ENCODE results near the gene EFCAB12.

Gene EFCAB12

DNA sequence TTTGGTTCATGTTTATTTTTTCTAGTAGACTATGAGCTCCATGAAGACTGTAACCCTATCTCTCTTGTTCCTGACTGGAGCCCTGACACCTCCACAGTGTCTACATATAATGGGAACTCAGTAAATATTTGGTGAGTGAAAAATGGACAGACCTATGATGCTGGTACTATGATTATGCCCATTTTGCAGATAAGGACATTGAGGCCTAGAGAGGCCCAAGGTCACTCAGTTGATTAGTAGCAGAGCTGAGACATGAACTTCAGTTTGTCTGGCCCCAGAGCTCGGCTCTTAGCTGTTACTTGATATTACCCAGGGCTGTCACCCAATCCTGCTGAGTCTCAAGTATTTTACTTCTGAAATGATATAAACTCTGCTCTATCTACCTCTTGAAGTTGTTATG, 5.5 kb downstream of the EFCAB12 start:
- no peak overlapping the region for H3K4me3 ChIP-seq (ENCODE audit: low read depth, low read length)
- TF ChIP-seq, protein P1, sequence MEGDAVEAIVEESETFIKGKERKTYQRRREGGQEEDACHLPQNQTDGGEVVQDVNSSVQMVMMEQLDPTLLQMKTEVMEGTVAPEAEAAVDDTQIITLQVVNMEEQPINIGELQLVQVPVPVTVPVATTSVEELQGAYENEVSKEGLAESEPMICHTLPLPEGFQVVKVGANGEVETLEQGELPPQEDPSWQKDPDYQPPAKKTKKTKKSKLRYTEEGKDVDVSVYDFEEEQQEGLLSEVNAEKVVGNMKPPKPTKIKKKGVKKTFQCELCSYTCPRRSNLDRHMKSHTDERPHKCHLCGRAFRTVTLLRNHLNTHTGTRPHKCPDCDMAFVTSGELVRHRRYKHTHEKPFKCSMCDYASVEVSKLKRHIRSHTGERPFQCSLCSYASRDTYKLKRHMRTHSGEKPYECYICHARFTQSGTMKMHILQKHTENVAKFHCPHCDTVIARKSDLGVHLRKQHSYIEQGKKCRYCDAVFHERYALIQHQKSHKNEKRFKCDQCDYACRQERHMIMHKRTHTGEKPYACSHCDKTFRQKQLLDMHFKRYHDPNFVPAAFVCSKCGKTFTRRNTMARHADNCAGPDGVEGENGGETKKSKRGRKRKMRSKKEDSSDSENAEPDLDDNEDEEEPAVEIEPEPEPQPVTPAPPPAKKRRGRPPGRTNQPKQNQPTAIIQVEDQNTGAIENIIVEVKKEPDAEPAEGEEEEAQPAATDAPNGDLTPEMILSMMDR (IDR thresholded peaks at IDR 0.05; ENCODE audit: control insufficient read depth, extremely low read depth, insufficient read depth), result no peak
- no peak for DNase-seq (ENCODE audit: low read depth)

DNA sequence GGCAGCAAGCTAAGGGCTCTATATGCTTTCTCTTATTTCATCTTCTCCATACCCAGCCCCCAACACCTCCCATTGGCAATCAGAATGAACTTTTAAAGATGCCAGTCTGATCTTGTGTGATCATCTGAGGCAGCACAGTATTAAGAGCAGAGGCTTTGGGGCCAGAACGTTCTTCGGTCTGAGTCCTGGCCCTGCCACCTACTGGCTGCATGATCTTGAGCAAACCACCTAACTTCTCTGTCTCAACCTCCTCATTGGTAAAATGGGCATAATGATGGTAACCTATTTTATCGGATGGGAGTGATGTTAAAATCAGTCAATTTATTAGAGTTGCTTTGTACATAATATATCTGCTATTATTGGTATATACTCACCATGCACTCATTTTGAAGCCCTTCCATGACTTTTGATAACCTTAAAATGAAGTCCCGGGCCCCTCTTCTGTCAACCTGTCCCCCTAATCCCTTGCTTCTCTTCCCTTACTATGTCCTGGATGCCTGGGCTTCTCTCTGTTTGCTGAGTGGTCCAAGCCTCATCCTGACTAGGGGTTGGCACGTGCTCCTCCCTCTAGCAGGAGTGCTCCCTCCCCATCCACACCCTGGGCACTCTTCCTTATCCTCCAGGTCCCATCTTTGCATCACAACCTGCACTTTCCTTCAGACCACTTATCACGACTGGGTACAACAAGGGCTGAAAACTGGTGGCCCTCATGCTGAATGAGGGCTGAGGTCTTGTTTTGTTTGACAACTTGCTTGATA, 6.3 kb downstream of the EFCAB12 start:
- TF ChIP-seq, protein P1 (IDR thresholded peaks at IDR 0.05; ENCODE audit: control insufficient read depth, extremely low read depth, insufficient read depth), result no peak
- no peak overlapping the region for H3K4me3 ChIP-seq (ENCODE audit: low read depth, low read length)
- DNase-seq (ENCODE audit: low read depth), result no peak

DNA sequence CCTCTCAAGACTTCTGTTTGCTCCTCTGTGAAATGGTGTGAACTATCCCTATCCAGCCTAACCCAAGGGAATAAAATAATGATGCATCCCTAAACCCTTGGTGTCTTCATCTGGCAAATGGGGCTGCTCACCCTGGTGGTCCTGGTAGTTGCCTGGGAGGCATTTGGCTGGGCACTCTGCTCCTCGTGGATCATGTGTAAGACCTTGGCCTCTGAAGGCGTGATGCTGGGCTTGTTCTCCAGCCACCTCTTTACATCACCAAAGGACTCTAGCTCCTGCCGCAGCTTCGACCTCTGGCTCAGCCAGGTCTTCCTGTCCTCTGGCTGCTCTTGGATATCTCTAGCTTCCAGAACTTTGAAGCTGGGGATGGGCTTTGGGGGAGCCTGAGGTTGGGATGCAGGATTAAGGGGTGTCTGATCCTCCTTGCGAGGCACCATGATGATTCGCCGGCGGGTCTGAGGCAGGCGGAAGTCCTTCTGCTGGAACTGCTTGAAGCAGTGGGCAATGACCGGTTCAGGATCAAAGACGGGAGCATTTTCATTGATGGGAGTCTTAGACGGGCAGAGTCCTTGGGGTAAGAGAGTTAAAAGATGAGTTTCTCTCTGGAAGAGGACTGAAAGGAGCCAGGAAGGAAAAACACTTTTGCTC, 7.1 kb downstream of the EFCAB12 start:
- TF ChIP-seq, protein P1 (IDR thresholded peaks at IDR 0.05; ENCODE audit: control insufficient read depth, extremely low read depth, insufficient read depth), result no peak
- no peak overlapping the region for H3K4me3 ChIP-seq (ENCODE audit: low read depth, low read length)
- DNase-seq (ENCODE audit: low read depth), result no peak

DNA sequence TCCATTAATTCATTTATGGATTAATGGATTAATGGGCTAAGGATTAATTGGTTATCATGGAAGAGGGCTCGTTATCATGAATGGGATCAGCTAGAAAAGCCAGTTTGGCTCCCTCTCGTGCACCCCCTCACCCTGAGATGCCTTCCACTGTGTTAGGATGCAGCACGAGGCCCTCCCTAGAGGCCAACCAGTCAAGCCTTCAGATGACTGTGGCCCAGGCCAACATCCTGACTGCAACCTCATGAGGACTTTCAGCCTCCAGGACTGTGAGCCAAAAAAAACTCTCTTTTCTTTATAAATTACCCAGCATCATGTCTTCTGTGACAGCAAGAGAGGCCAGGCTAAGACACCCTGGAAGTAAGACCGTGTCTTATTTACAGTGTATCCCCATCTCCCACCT, 9.0 kb downstream of the EFCAB12 start:
- TF ChIP-seq, protein P1 (IDR thresholded peaks at IDR 0.05; ENCODE audit: control insufficient read depth, extremely low read depth, insufficient read depth), result no peak
- DNase-seq (ENCODE audit: low read depth), result no peak
- H3K4me3 ChIP-seq (ENCODE audit: low read depth, low read length), result no peak overlapping the region

DNA sequence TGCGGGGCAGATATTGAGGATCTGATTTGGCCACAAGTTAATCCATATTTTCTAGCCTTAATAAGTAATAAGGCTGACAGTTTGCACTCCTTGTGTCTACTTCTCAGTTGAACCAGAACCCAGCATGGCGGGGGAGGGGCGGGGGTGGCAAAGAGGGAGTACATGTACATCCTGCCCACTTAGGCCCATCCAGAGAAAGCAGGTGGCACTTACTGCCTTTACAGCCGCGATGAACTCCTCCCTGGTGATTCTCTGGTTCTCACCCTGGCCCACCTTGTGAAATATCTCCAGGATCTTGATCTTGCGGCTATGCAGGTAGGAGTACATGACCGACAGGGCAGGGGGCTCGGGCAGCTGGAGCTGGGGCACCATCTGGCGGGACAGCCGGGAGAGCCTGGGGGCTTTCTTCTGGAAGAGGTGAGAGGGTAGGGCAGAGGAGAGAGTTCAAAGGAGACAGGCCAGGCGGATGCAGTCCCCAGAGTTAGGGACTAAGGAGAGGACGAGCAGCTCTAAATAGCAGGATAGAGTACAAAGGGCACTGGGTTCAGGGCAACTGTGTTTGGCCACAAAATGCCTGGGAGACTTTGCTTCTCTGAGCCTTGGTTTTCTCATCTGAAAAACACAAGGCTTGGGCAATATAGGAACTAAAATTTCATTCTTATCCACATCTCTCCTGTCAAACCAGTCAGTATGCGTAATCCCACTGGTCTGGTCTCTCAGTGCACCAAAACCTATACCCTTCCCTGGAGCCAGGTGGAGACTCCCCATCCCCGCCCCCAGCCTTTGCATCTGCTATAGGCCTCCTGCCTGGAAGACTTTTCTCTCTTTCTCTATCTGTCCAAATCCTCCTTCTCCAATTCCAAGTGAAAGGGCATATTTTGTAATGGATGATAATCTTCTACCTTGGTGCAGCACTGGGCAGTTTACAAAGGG, 10.1 kb downstream of the EFCAB12 start:
- H3K4me3 ChIP-seq (ENCODE audit: low read depth, low read length), result no peak overlapping the region
- no peak for DNase-seq (ENCODE audit: low read depth)
- TF ChIP-seq, protein P1 (IDR thresholded peaks at IDR 0.05; ENCODE audit: control insufficient read depth, extremely low read depth, insufficient read depth), result no peak

DNA sequence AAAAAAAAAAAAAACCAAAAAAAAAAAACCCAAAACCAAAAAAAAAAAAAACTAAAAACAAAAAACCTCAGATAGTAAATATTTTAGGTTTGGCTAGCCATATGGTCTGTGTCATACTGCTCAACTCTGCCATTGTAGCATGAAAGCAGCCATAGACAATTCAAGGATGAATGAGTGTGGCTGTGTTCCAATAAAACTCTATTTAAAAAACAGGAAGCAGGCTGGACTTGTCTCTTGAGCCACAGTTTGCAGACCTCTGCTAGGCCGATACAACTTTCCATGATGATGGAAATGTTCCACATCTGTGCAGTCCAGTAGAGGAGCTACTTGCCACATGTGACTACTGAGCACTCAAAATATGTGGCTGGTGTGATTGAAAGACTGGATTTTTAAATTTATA, 11.1 kb downstream of the EFCAB12 start:
- TF ChIP-seq, protein P1 (IDR thresholded peaks at IDR 0.05; ENCODE audit: control insufficient read depth, extremely low read depth, insufficient read depth), result no peak
- DNase-seq (ENCODE audit: low read depth), result no peak
- no peak overlapping the region for H3K4me3 ChIP-seq (ENCODE audit: low read depth, low read length)
